ENCODE measurements around the gene TDRD9. TPM values are rescaled to one million over a fixed set of nuclear protein-coding genes. Genes with fewer than 3 reads are reported as not detected.

The TDRD9 gene
- total and polyA plus RNA-seq, 12 donors: 0.55 to 8.4 (median 2.4) TPM

- WGBS, 2 donors: 83 to 89% methylated on average over 17 of the region's 17 CpGs
- Histone ChIP-seq H3K27ac (peak overlapping the region in 6 of 10 donors; percentile 31 to 68 (median 52)), H3K9me3 (no peaks in the 10 kb centered on the region), H3K4me1 (peaks cover 0 to 34% (median 11%) of the 10 kb centered on the region in 9 donors), H3K4me3 (no peak overlapping the region), H3K27me3 (peaks cover 8 to 40% (median 28%) of the 10 kb centered on the region in 7 donors), H3K36me3 (no peaks in the 10 kb centered on the region)
- ATAC-seq (peak in 1 of 8 donors; percentile 20), DNase-seq (no peak)
- no peak for TF ChIP-seq CTCF (IDR thresholded peaks at IDR 0.05)
- intact Hi-C loops (cut with DNase I): no loop called here
These were observed 159.2 kb downstream of the TDRD9 start for GRCh38 chr14:104087505-104087904.

- no peak overlapping the region for H3K27ac ChIP-seq
- H3K27me3 ChIP-seq: peaks cover 8 to 33% (median 28%) of the 10 kb centered on the region in 7 donors
- WGBS, 2 donors: 72% methylated on average over 23 of the region's 23 CpGs
- H3K4me3 ChIP-seq: no peak overlapping the region
- TF ChIP-seq CTCF (IDR thresholded peaks at IDR 0.05): no peak
- H3K36me3 ChIP-seq: no peaks in the 10 kb centered on the region
- no peaks in the 10 kb centered on the region for H3K9me3 ChIP-seq
- ATAC-seq (no peak), DNase-seq (peak in 1 of 2 donors; percentile 2)
- intact Hi-C loops (cut with DNase I): no loop called here
- H3K4me1 ChIP-seq: peaks cover 0 to 28% (median 11%) of the 10 kb centered on the region in 9 donors
These were observed 160.0 kb downstream of the TDRD9 start for GRCh38 chr14:104087981-104088850.

GRCh38 chr14:104090071-104090748 is 162.0 kb downstream of the TDRD9 start:
- Histone ChIP-seq H3K27me3 (peaks cover 8 to 34% (median 29%) of the 10 kb centered on the region in 7 donors), H3K36me3 (no peaks in the 10 kb centered on the region), H3K4me3 (no peak overlapping the region), H3K27ac (no peak overlapping the region), H3K4me1 (peaks cover 0 to 21% (median 5%) of the 10 kb centered on the region in 9 donors), H3K9me3 (no peaks in the 10 kb centered on the region)
- WGBS, 2 donors: 93 to 94% methylated on average over 20 of the region's 20 CpGs
- no peak for TF ChIP-seq CTCF (IDR thresholded peaks at IDR 0.05)
- ATAC-seq: no peak
- no peak for DNase-seq
- intact Hi-C loops (cut with DNase I): loop anchor here in 4 of 10 donors (5.0 to 10.0 kb wide), 4 partner anchors 472 to 547 kb away; no protein-coding TSS in a partner anchor

Data from heart right ventricle (tissue), 16 donors.